Muscle layer of colon (tissue), 2 donors: ENCODE results near the gene NANOS2.
A peak's percentile ranks its signal among the peaks of the same experiment; 100 is the strongest.
"Not testable (repeated sequence)": the region's sequence is repeated elsewhere in the genome, so short reads cannot be mapped to it uniquely, and the experiment has no call there.

ENCODE experiments used
- H3K27ac ChIP-seq: one replicate; pipeline ENCODE4 v1.7.0; 2013; ENCODE audit warnings: low read depth, mild to moderate bottlenecking, low read length, moderate library complexity
- H3K27me3 ChIP-seq, 2 donors: one replicate each; pipeline ENCODE4 v1.7.0; 2013; ENCODE audit warnings: low read length in 2 of 2, mild to moderate bottlenecking in 2 of 2; ENCODE audit not compliant: insufficient read depth in 2 of 2, control insufficient read depth in 1 of 2
- H3K36me3 ChIP-seq: one replicate; pipeline ENCODE4 v1.7.0; 2013; ENCODE audit warnings: mild to moderate bottlenecking, low read length; ENCODE audit not compliant: insufficient read depth
- H3K4me1 ChIP-seq: one replicate; pipeline ENCODE4 v1.7.0; 2013; ENCODE audit warnings: mild to moderate bottlenecking, low read length; ENCODE audit not compliant: insufficient read depth
- H3K4me3 ChIP-seq, 2 donors: one replicate each; pipeline ENCODE4 v1.7.0; 2013; ENCODE audit warnings: low read length in 2 of 2, low read depth in 1 of 2, mild to moderate bottlenecking in 1 of 2, moderate library complexity in 1 of 2
- H3K9ac ChIP-seq: one replicate; pipeline ENCODE4 v1.7.0; 2013; ENCODE audit warnings: low read length
- H3K9me3 ChIP-seq: one replicate; pipeline ENCODE4 v1.7.0; 2013; ENCODE audit warnings: mild to moderate bottlenecking, low read length
- donor health status: abdominal sarcoma.
- donor health status: Adenocarcinoma of cecum.

NANOS2 gene

DNA sequence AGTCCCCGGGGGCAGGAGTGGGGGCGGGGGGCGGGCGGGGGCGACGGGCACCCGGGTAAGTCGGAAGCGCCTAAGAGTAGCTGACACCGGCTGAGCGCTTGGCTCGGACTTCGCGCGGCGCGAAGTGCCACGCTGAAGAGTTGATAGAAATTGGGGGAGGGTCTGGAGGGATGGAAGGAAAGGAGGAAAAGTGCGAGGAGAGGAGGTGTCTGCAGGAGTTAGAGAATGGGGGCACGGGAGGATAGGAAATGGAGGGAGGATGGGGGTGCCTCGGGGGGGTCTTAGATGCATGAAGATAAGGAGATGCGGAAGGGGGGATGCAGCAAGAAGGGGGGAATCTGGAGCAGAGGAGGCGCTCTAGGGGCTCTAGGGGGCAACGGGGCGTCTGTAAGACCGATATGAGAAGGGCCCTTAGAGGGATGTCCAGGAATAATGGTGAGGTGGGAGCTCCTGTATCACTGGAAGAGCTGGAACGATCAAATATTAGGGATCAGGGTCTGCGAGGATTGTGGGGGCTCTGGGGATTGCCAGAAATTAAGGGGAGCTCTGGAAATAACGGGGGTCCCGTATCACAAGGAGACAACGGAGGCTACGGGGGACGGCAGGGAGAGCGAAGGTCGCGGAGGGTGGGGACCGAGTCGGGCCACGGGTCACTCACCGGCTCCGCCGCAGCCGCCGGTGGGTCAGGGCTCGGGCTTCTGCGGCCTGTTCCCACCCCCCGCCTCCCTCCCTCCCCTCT lies 12.5 kb downstream of the NANOS2 start, which contains the start of gene MYPOP:
MYPOP (minus strand) TSS at position 702 of the 739 bp plus-strand sequence. CDS start 840 bp downstream, outside the sequence.
- H3K9me3 ChIP-seq, result no peaks in the 10 kb centered on the region
- peak within 1 kb of the TSS; percentile 44 for H3K9ac ChIP-seq
- H3K4me1 ChIP-seq, result peaks cover 16% of the 10 kb centered on the region
- H3K4me3 ChIP-seq, result peak within 1 kb of the TSS; percentile 77 to 88
- H3K36me3 ChIP-seq, result peaks cover 16% of the 10 kb centered on the region
- peak within 1 kb of the TSS; percentile 80 for H3K27ac ChIP-seq
- no peaks in the 10 kb centered on the region for H3K27me3 ChIP-seq

DNA sequence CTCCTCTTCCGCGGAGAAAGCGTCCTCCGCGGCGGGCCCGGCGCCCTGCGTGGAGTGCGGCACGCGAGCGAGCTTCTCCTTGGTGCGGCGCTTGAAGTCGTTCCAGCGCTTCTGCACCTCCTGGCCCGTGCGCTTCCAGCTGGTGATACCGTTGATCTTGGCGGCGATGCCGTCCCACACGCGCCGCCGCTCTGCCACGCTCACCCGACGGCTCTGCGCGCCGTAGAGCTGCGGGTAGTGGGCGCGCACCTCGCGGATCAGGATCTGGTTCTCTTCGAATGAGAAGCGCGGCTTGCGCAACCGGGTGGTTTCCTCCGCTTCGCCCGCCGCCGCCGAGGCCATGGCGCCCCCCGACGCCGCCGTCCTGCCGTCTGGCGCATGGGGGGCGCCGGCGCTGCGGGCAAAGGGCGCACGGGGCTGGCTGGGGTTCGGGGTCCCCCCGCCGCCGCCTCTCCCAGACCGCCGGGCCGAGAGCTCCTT lies 13.1 kb downstream of the NANOS2 start:
- H3K27me3 ChIP-seq, result no peaks in the 10 kb centered on the region
- H3K4me3 ChIP-seq, result peak overlapping the region; percentile 47 to 88
- H3K4me1 ChIP-seq, result peaks cover 16% of the 10 kb centered on the region
- H3K9me3 ChIP-seq, result no peaks in the 10 kb centered on the region
- H3K9ac ChIP-seq, result no peak overlapping the region
- H3K36me3 ChIP-seq, result peaks cover 16% of the 10 kb centered on the region
- no peak overlapping the region for H3K27ac ChIP-seq

GRCh38 chr19:45900738-45901431 lies 13.7 kb downstream of the NANOS2 start:
- Histone ChIP-seq H3K9me3 (no peaks in the 10 kb centered on the region), H3K27ac (no peak overlapping the region), H3K27me3 (no peaks in the 10 kb centered on the region), H3K36me3 (peaks cover 16% of the 10 kb centered on the region), H3K4me1 (peaks cover 16% of the 10 kb centered on the region), H3K4me3 (peak overlapping the region; percentile 47 to 88), H3K9ac (no peak overlapping the region)

DNA sequence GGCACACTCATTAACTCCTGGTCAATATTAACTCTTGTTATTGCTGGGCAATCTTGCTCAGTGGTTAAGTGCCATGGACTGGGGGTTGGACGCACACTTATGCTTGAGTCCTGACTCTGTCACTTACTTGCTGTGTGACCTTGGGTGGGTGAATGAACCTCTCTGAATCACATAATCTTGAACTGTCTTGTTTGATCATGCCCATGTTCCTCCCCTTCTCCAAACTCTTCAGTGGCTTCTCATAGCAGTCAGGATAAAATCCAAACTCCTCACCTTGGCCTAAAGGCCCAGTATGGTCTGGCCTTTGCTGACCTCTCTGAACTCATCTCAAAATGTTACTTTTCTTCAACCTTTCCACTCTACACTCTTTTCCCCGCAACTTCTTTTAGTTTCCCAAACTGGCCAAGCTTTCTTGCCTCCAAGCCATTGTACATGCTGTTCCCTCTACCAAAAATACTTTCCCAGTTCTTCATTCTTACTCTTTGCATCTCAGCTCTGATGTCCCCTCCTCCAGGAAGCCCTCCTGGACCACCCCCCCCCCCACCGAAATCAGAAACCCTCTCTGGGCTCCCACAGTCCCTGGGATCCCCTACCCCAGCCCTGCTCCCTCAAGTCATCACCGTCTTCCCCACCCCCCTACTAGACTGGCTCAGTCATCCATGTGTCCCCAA lies 14.5 kb downstream of the NANOS2 start:
- Histone ChIP-seq H3K9ac (no peak overlapping the region), H3K27me3 (no peaks in the 10 kb centered on the region), H3K4me1 (peaks cover 16% of the 10 kb centered on the region), H3K4me3 (no peak overlapping the region), H3K36me3 (peaks cover 16% of the 10 kb centered on the region), H3K27ac (no peak overlapping the region), H3K9me3 (no peaks in the 10 kb centered on the region)

GRCh38 chr19:45899253-45899652 lies 15.3 kb downstream of the NANOS2 start:
- Histone ChIP-seq H3K27ac (no peak overlapping the region), H3K9ac (no peak overlapping the region), H3K27me3 (no peaks in the 10 kb centered on the region), H3K4me3 (no peak overlapping the region), H3K36me3 (peaks cover 16% of the 10 kb centered on the region), H3K4me1 (peaks cover 16% of the 10 kb centered on the region), H3K9me3 (no peaks in the 10 kb centered on the region)

DNA sequence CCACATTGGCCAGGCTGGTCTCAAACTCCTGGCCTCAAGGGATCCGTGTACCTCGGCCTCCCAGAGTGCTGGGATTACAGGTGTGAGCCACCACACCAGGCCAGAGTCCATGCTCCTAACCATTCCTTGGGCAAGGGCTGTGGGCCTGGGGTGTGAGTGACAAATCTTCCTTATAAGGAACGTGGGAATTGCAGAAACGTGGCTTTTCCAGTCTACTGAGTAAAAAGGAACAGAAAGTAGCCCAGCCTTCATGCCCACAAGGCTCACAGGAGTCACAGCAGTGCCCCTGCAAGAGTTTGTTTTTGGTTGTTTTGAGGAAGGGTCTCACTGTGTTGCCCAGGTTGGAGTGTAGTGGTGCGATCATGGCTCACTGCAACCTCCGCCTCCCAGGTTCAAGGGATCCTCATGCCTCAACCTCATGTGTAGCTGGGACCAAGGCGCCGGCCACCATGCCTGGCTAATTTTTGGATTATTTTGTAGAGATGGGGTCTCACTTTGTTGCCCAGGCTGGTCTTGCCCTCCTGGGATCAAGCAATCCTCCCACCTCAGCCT lies 17.2 kb downstream of the NANOS2 start:
- peaks cover 11% of the 10 kb centered on the region for H3K4me1 ChIP-seq
- no peak overlapping the region for H3K4me3 ChIP-seq
- H3K27ac ChIP-seq, result no peak overlapping the region
- no peaks in the 10 kb centered on the region for H3K9me3 ChIP-seq
- H3K9ac ChIP-seq, result no peak overlapping the region
- peaks cover 16% of the 10 kb centered on the region for H3K36me3 ChIP-seq
- H3K27me3 ChIP-seq, result no peaks in the 10 kb centered on the region

GRCh38 chr19:45895983-45896599 lies 18.5 kb downstream of the NANOS2 start:
- peaks cover 16% of the 10 kb centered on the region for H3K36me3 ChIP-seq
- not testable (repeated sequence) for H3K27ac ChIP-seq, H3K27me3 ChIP-seq, H3K4me1 ChIP-seq, H3K4me3 ChIP-seq, H3K9me3 ChIP-seq, H3K9ac ChIP-seq

DNA sequence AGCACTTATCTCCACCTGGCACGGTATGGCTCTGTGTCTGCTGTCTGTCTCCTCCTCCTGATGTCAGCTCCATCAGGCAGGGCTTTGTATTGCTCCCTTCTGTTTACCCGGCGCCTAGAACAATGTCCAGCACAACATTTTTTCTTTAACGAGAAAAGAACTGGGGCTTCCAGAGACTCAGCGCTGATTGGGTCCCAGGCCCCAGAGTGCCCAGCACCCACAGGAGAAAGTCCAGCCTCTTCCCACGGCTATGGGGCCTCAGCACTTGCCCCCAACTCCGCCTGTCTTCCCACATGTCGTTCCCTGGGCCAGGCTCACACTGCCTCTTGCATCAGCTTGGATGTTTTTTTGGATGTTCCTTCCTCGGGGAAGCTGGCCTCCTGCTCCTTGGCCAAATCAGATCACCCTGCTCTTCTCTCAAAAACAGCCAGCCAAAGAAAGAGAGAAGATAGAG lies 19.0 kb downstream of the NANOS2 start:
- Histone ChIP-seq H3K36me3 (peaks cover 16% of the 10 kb centered on the region), H3K4me3 (no peak overlapping the region), H3K27me3 (no peaks in the 10 kb centered on the region), H3K27ac (no peak overlapping the region), H3K4me1 (peaks cover 4% of the 10 kb centered on the region), H3K9ac (no peak overlapping the region), H3K9me3 (no peaks in the 10 kb centered on the region)

DNA sequence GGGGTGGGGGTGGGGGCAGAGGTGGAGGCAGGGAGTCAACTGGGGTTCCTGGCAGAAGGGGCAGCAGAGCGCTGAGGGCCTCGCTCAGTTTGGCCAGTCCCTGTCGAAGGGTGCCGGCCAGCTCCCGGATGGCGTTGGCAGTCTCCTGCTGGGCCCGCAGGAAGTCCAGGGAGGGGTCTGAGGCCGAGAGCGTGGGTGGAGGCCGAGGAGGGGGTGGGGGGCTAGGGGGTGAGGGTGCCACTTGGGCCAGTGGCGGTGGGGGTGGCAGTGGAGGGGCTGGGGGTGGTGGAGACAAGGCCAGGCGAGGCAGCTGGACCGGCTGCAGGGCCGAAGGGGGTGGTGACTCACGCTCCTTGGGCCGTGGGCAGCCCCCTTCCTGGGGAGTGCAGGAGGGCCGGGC lies 23.7 kb downstream of the NANOS2 start:
- H3K27ac ChIP-seq, result no peak overlapping the region
- H3K4me1 ChIP-seq, result peaks cover 5% of the 10 kb centered on the region
- no peak overlapping the region for H3K4me3 ChIP-seq
- H3K27me3 ChIP-seq, result no peaks in the 10 kb centered on the region
- H3K9me3 ChIP-seq, result no peaks in the 10 kb centered on the region
- no peaks in the 10 kb centered on the region for H3K36me3 ChIP-seq
- no peak overlapping the region for H3K9ac ChIP-seq

DNA sequence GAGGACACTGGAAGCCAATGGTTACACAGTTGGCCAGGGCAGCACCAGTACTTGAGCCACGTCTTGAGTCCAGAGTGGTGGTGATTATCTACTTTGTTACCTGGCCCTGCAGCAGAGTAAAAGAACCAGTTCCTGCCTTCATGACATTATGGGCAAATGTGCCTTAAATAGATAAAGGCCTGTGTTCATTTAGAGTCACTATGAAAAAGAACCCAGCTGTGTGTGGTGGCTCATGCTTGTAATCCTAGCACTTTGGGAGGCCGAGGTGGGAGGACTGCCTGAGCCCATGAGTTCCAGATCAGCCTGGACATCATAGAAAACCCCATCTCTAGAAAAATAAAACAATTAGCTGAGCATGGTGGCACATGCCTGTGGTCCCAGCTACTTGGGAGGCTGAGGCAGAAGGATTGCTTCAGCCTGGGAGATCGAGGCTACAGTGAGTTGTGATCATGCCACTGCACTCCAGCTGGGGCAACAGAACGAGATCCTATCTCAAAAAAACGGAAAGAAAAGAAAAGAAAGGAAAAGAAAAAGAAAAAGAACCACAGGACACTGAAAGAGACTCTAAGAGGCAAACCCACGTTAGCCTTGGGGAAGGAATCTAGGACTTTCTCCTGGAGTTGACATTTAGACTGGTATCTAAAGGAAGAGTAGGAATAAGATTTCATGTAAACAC lies 25.2 kb downstream of the NANOS2 start:
- no peaks in the 10 kb centered on the region for H3K36me3 ChIP-seq
- H3K4me3 ChIP-seq, result no peak overlapping the region
- peaks cover 12% of the 10 kb centered on the region for H3K4me1 ChIP-seq
- no peaks in the 10 kb centered on the region for H3K27me3 ChIP-seq
- H3K27ac ChIP-seq, result no peak overlapping the region
- no peak overlapping the region for H3K9ac ChIP-seq
- no peaks in the 10 kb centered on the region for H3K9me3 ChIP-seq
